Body of pancreas (tissue), 4 donors: Measurements from ENCODE around the gene IFIT2.

ENCODE experiments used
- CTCF ChIP-seq, 7 experiments: fragments of 450-650 bp in 4 of 7; fragments of 200-600 bp in 3 of 7; sonication (generic) in 3 of 7; IDR thresholded peaks; one replicate each; pipeline ENCODE4 v1.5.1; 2016 to 2019; ENCODE audit warnings: antibody characterized with exemption in 7 of 7
- POLR2A ChIP-seq, 3 donors: fragments of 450-650 bp; IDR thresholded peaks; one replicate each; pipeline ENCODE4 v1.6.1; 2016; ENCODE audit warnings: antibody characterized with exemption in 3 of 3, mild to moderate bottlenecking in 2 of 3

- TF ChIP-seq CTCF (IDR thresholded peaks at IDR 0.05) (no peak), POLR2A (IDR thresholded peaks at IDR 0.05) (no peak)
Measured at GRCh38 chr10:89357975-89358374, 56.1 kb downstream of the IFIT2 start.
